HG03039 (cell line): ENCODE results near the gene HSD17B12.
"Not testable (repeated sequence)": the region's sequence is repeated elsewhere in the genome, so short reads cannot be mapped to it uniquely, and the experiment has no call there.

Source experiments
- ATAC-seq: cut with Tn5 transposase; IDR thresholded peaks from one replicate; pipeline ENCODE4 v1.9.1; 2021; ENCODE audit warnings: mild to moderate bottlenecking, moderate library complexity; ENCODE audit not compliant: unreplicated experiment

The HSD17B12 gene

DNA sequence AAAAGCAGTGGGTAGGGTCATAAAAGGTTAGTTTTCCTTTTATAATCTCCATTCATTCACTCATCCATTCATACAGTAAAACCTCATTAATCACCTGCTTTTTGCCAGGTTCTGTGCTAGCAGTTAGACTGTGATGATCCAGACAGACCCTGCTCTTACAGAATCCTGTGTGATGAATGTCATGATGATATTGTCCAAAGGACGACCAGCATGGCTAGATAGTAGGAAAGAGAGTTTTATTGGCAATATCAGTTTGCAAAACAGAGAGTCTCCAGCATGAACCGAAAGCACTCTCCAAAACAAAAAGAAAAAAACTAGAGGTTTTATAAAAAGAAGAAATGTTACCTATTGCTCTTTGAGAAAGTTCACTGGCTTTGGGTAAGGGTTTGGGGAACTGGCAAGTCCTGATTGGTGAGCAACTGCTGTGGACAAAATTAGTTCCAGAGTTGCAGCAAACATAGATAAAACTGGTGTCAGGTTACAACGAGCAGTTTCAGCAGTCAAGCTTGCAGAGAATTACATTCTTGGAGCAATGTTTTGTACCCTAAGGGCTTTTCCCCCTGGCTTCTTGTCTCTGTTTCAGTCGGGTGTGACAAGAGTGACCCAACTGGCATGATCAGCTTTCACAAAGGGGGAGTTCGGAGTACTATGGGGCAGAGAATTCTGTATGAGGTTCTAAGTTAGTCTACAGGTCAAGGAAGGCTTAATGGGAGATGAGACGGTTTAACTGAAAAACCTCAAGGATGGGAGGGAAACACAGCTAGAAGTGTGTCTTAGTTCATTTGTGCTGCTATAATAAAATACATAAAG lies 58.3 kb downstream of the HSD17B12 start:
- ATAC-seq: no peak

DNA sequence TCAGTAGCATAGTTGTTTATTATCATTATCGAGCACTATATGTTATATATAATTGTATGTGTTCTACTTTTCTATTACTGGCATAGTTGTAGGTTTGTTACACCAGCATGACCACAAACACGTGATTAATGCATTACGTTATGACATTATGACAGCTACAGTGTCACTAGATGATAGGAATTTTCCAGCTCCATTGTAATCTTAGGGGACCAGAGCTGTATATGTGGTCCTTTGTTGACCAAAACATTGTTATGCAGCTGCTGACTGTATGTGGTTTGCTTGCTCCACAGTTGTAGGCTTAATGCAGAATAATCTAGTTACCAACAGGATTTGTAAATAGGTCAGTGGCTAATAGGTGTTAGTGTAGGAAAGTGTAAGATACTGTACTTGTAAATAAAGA lies 66.1 kb downstream of the HSD17B12 start:
- no peak for ATAC-seq

DNA sequence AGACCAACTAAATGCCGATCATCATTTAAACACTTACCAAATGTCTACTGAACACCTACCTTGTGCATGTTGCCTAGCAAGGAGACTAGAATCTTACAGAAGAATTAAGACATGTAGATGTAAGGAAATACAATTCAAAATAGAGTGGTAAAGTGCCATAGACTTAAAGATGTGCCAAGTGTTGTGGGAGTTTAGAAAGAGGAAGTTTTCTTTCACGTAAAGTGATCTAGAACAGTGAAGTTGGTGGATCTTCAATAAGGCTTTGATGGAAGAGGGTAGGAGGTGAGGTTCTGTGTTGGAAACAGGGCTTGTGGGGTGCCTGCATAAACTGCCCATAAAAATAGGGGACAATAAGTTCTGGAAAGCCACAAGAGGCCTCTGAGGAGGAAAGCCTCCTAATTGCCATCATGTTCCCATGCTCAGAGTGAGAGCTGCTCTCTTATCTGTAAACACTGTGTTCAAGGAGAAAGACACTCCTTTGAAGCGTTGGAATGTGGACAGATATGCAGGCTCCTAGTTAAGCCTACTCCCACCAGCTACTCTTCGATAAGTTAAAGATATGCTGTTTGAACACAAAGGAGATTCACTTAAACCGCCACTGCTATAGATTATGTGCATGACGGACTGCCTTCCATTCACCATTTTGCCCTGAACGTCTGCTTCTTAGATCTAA lies 66.7 kb downstream of the HSD17B12 start:
- no peak for ATAC-seq

DNA sequence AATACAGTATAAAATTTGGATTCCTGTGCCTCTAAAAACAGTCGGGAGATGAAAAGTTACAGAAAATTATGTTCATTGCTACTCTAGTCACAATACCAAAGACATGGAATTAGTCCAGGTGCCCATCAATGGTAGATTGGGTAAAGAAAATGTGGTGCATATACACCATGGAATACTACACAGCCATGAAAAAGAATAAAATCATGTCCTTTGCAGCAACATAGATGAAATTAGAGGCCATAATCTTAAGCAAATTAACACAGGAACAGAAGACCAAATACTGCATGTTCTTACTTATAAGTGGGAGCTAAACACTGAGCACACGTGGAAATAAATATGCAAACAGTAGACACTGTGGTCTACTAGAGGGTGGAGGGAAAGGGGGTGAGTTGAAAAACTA lies 67.6 kb downstream of the HSD17B12 start:
- ATAC-seq: no peak

DNA sequence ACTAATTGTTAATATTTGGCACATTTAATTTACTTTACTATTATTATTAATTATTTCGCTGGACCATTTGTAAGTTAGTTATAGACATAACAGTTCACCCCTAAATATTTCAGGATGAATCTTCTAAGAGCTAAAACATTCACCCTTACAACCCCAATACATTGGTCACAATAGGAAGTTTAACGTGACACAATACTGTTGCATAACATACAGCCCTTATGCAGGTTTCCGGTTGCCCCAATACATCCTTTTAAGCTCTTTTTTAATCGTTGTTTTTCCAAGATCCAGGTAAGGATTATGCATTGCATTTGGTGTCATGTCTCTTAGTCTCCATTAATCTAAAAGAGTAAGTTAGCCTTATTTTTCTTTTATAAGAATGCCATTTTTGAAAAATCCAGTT lies 71.2 kb downstream of the HSD17B12 start:
- no peak for ATAC-seq

DNA sequence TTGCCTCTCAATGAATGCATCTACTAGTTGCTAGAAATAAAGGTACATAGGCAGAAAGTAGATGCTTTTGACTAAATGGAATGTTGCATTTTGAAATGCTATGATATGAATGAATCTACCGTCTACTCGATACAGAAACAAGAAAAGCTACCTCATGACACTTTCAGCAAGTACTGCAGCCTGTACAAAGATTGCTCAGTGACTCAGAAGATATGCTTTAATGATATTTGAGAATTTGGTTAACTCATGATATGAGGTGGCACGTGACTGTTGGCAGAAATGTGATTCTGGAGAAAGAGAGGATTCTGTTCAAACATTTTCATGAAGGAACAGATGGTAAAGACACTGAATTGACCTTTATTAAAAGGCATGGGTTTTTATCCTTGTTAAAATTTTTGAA lies 76.0 kb downstream of the HSD17B12 start:
- ATAC-seq: no peak

DNA sequence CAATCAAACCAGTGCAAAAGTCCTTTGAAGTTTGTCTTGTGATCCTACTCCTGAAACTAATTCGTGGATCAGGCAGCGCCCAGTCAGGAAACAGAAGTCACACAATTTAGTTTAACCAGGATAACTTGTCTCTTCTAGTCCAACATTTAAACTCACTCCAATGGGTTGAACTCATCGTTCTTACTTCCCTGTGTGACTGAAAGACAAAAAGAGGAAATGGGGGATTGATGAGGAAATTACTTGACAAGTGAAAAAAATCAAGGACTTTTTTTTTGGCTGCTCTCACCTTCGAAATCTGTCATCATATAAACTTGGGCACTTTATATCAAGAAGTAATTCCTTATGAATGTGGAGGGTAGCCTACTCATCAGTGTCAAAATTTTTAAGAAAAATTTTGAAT lies 78.4 kb downstream of the HSD17B12 start:
- ATAC-seq: no peak

DNA sequence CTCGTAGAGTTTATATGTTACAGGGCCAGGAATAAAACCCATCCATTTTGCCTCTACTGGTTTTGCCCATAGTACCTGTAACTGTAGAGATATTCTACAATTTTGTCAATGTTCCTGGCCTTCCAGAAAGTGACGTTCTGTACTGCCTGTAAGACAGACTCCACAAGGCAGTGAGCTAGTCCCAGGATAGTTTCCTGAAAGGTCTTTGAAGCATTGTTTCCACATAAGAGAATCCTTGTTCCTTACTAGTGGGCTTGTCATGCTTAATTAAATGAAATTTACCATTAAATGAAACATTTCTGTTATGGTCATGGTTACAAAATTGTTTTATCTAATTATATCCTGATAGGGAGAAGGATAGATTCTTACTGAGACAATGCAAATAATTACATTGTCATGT lies 80.4 kb downstream of the HSD17B12 start:
- no peak for ATAC-seq

DNA sequence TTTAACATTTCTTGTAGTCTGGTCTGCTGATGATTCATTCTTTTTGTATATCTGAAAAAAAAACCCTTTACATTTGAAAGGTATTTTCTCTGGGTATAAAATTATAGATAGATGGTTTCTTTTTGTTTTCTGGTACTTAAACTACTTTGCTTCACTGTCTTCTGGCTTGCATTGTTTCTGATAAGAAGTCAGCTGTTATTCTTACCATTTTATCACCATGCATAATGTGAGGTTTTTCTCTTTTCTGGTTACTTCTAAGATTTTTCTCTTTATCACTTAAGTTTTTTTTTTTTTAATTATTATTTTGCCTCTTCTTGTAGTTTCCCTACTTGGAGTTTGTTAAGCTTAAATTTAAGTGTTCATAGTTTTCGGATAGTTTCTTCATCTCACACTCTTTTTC lies 84.7 kb downstream of the HSD17B12 start:
- ATAC-seq: no peak

DNA sequence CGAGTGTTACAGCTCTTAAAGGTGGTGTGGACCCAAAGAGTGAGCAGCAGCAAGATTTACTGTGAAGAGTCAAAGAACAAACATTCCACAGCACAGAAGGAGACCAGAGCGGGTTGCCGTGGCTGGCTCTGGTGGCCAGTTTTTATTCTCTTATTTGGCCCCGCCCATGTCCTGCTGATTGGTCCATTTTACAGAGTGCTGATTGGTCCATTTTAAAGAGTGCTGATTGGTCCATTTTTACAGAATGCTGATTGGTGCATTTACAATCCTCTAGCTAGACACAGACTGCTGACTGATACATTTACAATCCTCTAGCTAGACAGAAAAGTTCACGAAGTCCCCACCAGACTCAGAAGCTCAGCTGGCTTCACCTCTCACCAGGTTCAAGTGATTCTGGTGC lies 88.1 kb downstream of the HSD17B12 start:
- not testable (repeated sequence) for ATAC-seq

DNA sequence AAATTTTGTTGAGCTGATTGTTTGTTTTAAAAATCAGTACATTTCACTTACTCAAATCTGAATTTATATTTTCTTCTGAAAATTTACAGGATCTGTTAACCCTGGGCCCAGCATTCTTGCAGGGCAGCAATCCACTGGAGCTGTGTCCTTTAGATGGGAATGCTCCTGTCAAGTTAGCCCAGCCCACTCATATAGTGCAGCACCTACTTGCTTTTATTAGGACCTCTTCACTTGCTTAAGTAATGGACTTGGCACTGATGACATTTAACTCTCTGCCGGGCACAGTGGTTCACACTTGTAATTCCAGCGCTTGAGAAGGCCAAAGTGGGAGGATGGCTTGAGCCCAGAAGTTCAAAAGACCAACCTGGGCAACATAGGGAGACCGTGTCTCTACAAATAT lies 89.6 kb downstream of the HSD17B12 start:
- ATAC-seq: no peak

DNA sequence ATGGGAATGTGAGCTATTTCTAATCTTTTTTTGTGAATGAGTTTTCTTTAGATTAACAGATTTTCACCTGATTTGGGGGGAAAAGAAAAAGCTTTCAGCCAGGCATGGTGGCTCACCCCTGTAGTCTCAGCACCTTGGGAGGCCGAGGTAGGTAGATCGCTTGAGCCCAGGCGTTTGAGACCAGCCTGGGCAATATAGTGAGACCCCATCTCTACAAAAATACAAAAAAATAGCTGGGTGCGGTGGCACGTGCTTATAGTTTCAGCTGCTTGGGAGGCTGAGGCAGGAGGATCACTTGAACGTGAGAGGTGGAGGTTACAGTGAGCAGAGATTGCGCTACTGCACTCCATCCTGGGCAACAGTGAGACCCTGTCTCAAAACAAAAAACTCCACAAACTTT lies 92.2 kb downstream of the HSD17B12 start:
- no peak for ATAC-seq

DNA sequence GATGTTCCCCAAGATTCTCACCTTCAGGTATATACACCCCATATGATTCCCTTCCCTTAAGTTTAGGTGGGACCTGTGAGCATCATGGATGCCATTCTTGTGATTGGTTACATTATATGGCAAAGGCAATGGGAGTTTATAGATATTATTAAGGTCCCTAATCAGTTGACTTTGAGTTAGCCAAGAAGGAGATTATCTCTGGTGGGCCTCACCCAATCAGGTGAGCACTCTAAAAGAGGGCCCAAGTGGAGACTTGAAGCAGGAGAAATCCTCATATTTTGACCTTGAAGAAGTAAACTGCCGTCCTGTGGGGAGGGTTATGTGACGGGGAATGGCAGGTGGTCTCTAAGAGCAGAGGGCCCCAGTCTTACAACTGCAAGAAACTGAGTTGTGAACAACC lies 94.2 kb downstream of the HSD17B12 start:
- ATAC-seq: no peak

DNA sequence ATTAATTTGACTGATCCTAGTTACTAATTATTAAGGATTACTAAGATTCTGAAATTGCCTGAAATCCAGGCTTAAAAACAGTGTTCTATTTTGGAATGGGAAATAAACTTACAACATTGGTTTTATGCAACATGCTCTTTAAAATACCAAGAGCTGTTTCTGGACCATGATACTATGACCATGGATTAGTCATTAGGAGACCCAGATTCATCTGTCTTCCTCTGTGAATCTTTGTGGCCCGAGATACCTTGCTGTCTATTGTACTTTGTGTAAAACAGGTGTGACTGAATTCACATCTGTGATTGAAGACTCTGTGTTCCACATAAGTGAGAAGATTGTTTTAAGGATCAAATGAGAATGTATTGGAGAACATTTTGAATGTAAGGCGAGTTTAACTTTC lies 98.8 kb downstream of the HSD17B12 start:
- ATAC-seq: no peak

DNA sequence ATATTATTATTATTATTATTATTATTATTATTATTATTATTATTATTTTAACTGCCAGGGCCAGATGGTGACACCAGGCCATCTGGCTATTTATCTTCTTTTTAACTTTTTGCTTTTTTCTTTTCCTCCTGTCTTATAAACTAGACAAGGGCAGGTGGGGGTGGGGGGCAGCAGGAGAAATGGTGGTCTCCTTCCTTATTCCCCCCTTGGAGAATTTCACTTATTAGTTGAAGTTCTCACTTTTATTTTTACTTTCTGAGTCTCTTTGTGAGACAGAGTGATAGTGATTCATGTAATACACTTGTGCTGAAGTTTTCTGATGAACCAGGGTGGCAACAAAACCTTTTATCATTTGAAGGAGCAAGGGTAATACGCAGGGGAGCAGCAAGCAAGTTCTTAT lies 103.8 kb downstream of the HSD17B12 start:
- ATAC-seq: no peak

DNA sequence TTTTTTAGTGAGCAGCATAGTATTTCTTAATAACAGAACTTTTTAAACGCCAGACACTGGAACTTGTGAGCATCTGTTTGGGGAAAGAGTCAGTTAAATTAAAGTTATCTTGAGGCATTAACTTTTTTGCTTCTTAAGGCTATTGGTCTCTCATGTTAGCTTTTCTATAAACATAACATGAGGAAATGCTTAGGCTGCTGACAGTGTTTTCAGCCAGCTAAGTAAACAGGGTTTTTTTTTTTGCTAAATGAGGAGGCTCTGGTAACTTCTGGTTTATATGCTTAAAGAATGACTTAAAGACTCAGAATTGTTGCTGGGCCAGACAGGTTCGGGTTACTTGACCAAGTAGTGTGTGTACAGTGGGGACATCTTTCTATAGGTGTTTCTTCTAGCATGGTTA lies 104.3 kb downstream of the HSD17B12 start:
- ATAC-seq: no peak

DNA sequence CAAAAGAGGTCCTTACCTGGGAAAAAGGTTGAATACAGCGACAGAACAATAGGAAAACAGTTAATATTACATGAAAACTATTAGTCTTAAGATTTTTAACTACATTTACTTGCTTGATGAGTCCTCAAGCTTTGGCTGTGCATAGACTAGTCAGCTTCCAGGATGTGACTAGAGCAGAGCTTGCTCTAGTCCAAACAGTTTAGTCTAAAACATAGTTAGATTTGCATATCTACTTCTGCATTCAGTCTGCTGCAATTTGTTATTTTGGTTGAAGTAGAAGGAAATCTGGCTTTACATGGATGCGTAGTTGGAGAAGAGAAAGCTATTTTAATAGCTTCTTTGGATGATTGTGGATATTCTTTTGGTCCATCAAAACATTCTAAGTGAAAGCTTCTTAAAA lies 104.8 kb downstream of the HSD17B12 start:
- no peak for ATAC-seq

DNA sequence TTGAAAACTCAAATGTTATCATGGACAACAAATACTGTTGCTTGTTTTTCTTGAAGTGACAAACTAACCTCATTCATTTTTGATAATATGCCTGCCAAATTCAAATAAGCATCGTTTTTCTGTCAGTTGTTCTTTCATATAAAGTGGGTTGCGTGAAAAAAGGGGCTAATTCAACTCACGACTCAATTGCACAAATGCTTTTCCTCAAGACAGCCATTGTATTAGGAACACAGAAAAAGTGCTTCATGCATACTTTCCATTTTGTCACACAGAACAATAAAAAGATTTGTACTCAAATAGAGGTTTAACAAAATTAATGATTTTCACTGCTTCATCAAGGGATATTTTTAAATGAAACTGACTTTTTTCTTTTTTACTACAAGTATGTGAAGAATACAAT lies 105.5 kb downstream of the HSD17B12 start:
- ATAC-seq: no peak

DNA sequence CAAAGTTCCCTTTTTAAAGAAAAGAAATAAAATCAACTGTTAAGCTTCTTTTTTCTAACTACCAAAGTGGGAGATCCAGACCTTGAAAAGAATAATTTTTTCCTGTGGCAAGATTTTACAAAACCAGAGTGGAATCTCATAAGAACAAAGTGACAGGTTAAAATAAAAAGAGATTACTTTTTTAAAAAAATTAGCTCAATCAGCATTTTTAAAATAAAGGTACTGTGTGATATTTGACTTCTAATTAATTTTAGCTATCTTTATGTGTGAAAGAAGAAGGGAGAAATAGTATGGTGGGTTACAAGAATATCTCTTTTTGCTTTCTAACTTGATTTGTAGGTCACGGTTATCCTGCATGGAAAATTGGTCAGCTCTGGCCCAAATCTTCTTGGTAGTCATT lies 107.3 kb downstream of the HSD17B12 start:
- no peak for ATAC-seq

DNA sequence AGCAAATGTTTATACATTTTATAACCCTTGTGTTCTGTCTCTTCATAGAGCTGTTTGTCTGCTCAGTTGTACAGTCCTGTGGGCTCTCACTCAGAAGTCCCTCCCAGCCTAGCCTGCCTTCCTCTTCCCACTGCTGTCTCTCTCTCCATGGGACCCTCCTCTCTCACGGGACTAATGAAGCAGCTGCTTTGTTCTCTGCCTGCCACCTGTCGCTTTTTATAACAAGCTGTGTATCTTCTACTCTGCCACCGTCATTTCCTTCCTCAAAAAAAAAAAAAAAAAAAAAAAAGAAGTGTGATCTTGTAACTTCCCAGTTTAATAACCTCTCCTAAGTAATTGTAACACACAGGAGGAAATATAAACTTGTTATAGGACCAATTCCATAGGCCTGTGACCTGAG lies 107.9 kb downstream of the HSD17B12 start:
- no peak for ATAC-seq

DNA sequence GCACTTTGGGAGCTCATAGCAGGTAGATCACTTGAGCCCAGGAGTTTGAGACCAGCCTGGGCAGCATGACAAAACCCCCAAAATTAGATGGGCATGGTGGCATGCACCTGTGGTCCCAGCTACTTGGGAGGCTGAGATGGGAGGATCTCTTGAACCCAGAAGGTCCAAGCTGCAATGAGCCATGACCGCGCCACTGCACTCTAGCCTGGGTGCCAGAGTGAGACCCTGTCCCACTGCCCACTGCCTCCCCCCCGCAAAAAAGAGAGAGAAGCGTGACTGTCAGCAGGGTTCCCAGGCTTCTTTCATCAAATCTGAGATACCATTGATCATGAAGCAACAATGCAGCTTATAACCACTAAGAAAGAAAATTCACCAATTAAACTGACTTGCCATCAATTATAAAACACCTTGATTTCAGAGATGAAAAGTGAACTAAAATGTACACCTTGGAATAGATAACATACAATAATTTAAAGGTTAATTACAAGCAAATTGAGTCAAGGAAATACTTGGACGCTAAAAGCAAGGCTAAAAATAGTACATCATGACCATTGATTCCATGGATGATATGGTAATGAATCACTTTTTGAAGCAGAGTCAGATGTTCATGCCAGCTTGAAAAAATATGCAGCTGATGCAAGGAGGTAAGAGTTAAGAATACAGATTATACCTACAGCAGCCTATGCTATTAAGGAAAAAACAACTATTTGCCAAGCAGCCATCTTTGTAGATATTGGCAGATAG lies 109.3 kb downstream of the HSD17B12 start:
- no peak for ATAC-seq

DNA sequence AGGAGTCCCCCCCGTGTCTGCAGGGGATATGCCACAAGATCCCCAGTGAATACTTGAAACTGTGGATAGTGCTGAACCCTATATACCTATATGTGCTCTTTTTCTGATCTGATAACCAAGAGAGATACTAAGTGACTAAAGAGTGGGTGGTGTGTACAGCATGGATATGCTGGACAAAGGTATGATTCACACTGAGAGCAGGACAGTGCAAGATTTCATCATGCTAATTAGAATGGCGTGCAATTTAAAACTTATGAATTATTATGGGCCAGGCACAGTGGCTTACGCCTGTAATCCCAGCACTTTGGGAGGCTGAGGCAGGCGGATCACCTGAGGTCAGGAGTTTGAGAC lies 109.9 kb downstream of the HSD17B12 start:
- no peak for ATAC-seq
